Liver (tissue), 10 donors: ENCODE results near the gene ZNF232. TPM values are rescaled to one million over a fixed set of nuclear protein-coding genes. Genes with fewer than 3 reads are reported as not detected.

Experiments used
- DNase-seq: peaks from one replicate; pipeline ENCODE4 v3.0.0-alpha.2; 2017; ENCODE audit warnings: low spot score
- H3K27ac ChIP-seq, 2 donors: one replicate each; pipeline ENCODE4 v1.7.0; 2013; ENCODE audit warnings: inconsistent platforms in 2 of 2, low read length in 2 of 2, control low read depth in 1 of 2, low read depth in 1 of 2, mild to moderate bottlenecking in 1 of 2
- H3K27me3 ChIP-seq, 4 donors: one replicate each; pipeline versions ENCODE4 v1.6.1 to v1.7.0; 2013; ENCODE audit warnings: low read length in 3 of 4, inconsistent platforms in 1 of 4, mild to moderate bottlenecking in 1 of 4, moderate library complexity in 1 of 4; ENCODE audit not compliant: control insufficient read depth in 4 of 4, insufficient read depth in 4 of 4
- H3K36me3 ChIP-seq, 4 donors: one replicate each; pipeline versions ENCODE4 v1.6.1 to v1.7.0; 2013; ENCODE audit warnings: low read length in 3 of 4, mild to moderate bottlenecking in 3 of 4, low read depth in 1 of 4, moderate library complexity in 1 of 4; ENCODE audit not compliant: control insufficient read depth in 4 of 4, insufficient read depth in 3 of 4
- H3K4me1 ChIP-seq, 4 donors: one replicate each; pipeline versions ENCODE4 v1.6.1 to v1.7.0; 2013; ENCODE audit warnings: low read length in 3 of 4, mild to moderate bottlenecking in 3 of 4, moderate library complexity in 1 of 4; ENCODE audit not compliant: control insufficient read depth in 4 of 4, insufficient read depth in 4 of 4
- H3K4me3 ChIP-seq, 3 donors: one replicate each; pipeline versions ENCODE4 v1.6.1 to v1.7.0; 2013; ENCODE audit warnings: low read length in 3 of 3, control low read depth in 1 of 3, low read depth in 1 of 3, mild to moderate bottlenecking in 1 of 3
- H3K9ac ChIP-seq, 2 donors: one replicate each; pipeline ENCODE4 v1.7.0; 2013; ENCODE audit warnings: low read length in 2 of 2, mild to moderate bottlenecking in 2 of 2, moderate library complexity in 2 of 2, control low read depth in 1 of 2, low read depth in 1 of 2
- H3K9me3 ChIP-seq, 4 donors: one replicate each; pipeline versions ENCODE4 v1.6.1 to v1.7.0; 2013; ENCODE audit warnings: low read length in 3 of 4; ENCODE audit not compliant: control insufficient read depth in 4 of 4
- FOXA2 ChIP-seq: IDR thresholded peaks from 2 replicates; pipeline ENCODE4 v1.6.1; 2016; ENCODE audit warnings: antibody characterized with exemption
- HNF4A ChIP-seq, 2 donors: conservative IDR thresholded peaks; 2 replicates each; pipeline ENCODE4 v1.6.1; 2016; ENCODE audit warnings: antibody characterized with exemption in 2 of 2, mild to moderate bottlenecking in 2 of 2
- NR2F2 ChIP-seq: IDR thresholded peaks from 2 replicates; pipeline ENCODE4 v1.6.1; 2016; ENCODE audit warnings: antibody characterized with exemption
- YY1 ChIP-seq: IDR thresholded peaks from 2 replicates; pipeline ENCODE4 v1.6.1; 2016; ENCODE audit warnings: antibody characterized with exemption, mild to moderate bottlenecking
- WGBS: extraction: QIAGEN DNeasy Blood & Tissue Kit; methylation state at CpG from one replicate; pipeline ENCODE4 v1.1.7; 2013; 5-methylcytosine and 5-hydroxymethylcytosine counted together
- polyA plus RNA-seq, 2 donors: library from polyadenylated mRNA; stranded (reverse) in 1 of 2; unstranded in 1 of 2; fragments of 200-250 nt in 1 of 2; fragments of >200 nt in 1 of 2; fragmentation: Nextera tagmentation in 1 of 2; extraction: Ambion mirVana in 1 of 2; gene quantifications; one replicate each; pipeline versions ENCODE4 v1.2.1 to v1.2.3, GENCODE V29; 2013 to 2015
- small RNA-seq: library from RNA; depleted of rRNA; stranded (forward); fragments of <200 nt; gene quantifications from one replicate; pipeline ENCODE3, GENCODE V24; 2014
- total RNA-seq, 2 donors: library from RNA; depleted of rRNA; stranded (reverse); fragments of >200 nt; gene quantifications; one replicate each; pipeline ENCODE4 v1.2.3, GENCODE V29; 2014
- TF ChIP-seq, protein P1 (sequence below): IDR thresholded peaks from 2 replicates; pipeline ENCODE4 v1.6.1; 2016; ENCODE audit warnings: antibody characterized with exemption
- donor health status: healthy.
- donor health status: healthy.
- donor health status: healthy.
- donor health status: healthy.
- donor health status: healthy.

Gene ZNF232
- total and polyA plus RNA-seq, 4 donors, result 2.5 to 4.0 (median 3.0) TPM

DNA sequence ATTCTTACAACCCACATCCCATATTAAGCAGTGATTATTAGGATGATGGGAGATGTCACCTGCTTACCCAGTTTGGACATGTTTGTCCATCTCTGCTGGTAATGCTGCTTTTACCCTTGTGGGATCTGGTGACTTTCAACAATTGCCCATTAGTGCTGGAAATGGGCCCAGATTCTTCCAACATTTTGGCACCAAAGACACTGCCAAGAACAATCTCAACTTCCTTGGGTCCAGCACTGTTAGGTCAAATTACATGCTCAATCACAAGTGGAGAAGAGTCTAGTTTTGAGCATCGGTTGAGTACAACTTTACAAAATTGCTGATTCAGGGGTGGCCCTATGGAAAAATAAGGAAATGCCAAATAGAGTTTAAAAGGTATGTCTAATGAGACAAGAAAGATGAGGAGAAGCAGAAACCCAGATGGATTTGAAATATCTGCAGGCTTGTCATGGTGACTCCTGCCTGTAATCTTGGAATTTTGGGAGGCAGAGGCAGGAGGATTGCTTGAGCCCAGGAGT is 46.4 kb downstream of the ZNF232 start:
- DNase-seq, result no peak
- Histone ChIP-seq H3K4me3 (no peak overlapping the region), H3K27ac (no peak overlapping the region), H3K36me3 (no peaks in the 10 kb centered on the region), H3K9ac (no peak overlapping the region), H3K27me3 (no peaks in the 10 kb centered on the region), H3K9me3 (no peaks in the 10 kb centered on the region), H3K4me1 (no peaks in the 10 kb centered on the region)
- TF ChIP-seq FOXA2 (no peak), NR2F2 (no peak), HNF4A (conservative IDR thresholded peaks at IDR 0.05) (no peak), YY1 (no peak)
- TF ChIP-seq, protein P1, sequence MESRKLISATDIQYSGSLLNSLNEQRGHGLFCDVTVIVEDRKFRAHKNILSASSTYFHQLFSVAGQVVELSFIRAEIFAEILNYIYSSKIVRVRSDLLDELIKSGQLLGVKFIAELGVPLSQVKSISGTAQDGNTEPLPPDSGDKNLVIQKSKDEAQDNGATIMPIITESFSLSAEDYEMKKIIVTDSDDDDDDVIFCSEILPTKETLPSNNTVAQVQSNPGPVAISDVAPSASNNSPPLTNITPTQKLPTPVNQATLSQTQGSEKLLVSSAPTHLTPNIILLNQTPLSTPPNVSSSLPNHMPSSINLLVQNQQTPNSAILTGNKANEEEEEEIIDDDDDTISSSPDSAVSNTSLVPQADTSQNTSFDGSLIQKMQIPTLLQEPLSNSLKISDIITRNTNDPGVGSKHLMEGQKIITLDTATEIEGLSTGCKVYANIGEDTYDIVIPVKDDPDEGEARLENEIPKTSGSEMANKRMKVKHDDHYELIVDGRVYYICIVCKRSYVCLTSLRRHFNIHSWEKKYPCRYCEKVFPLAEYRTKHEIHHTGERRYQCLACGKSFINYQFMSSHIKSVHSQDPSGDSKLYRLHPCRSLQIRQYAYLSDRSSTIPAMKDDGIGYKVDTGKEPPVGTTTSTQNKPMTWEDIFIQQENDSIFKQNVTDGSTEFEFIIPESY, result no peak
- 44% methylated on average over 1 of the region's 1 CpG for WGBS

Small RNA genes lying within 50 kb of the gene (small RNA-seq; reads per million reads assigned to genes)
- not detected for gene AC012146.4

Other genes starting within 250 kb of the ZNF232 start
- 1 to 10 TPM; 1.1 to 2.3 TPM for gene C17orf107, start 212.3 kb downstream of the ZNF232 start, total RNA-seq
- gene C17orf107, start 212.3 kb downstream of the ZNF232 start, polyA plus RNA-seq, result 1 to 10 TPM in 1 of 2 donors, under 1 TPM in 1; 0.19 to 5.9 TPM
- under 1 TPM; 0.19 to 0.84 TPM for gene CHRNE, start 208.8 kb downstream of the ZNF232 start, total RNA-seq
- gene CHRNE, start 208.8 kb downstream of the ZNF232 start, polyA plus RNA-seq, result 1 to 10 TPM in 1 of 2 donors, under 1 TPM in 1; 0.47 to 3.1 TPM
- 1 to 10 TPM in 1 of 2 donors, not detected in 1; 2.3 TPM for gene GP1BA, start 179.6 kb downstream of the ZNF232 start, total RNA-seq
- gene GP1BA, start 179.6 kb downstream of the ZNF232 start, polyA plus RNA-seq, result under 1 TPM; 0.03 to 0.18 TPM
- 10 to 100 TPM; 28.5 to 40.7 TPM for gene SLC25A11, start 171.8 kb downstream of the ZNF232 start, total RNA-seq
- gene SLC25A11, start 171.8 kb downstream of the ZNF232 start, polyA plus RNA-seq, result 10 to 100 TPM; 51.3 to 54.1 TPM
- 10 to 100 TPM; 15.9 to 23.4 TPM for gene RNF167, start 171.6 kb downstream of the ZNF232 start, total RNA-seq
- gene RNF167, start 171.6 kb downstream of the ZNF232 start, polyA plus RNA-seq, result 10 to 100 TPM; 25.4 to 72.6 TPM
- gene PFN1, start 163.3 kb downstream of the ZNF232 start, total RNA-seq, result 100 to 1,000 TPM; 150 to 672 TPM
- gene PFN1, start 163.3 kb downstream of the ZNF232 start, polyA plus RNA-seq, result 100 to 1,000 TPM; 568 to 592 TPM
- 10 to 100 TPM; 26.3 to 27.5 TPM for gene ENO3, start 160.8 kb downstream of the ZNF232 start, total RNA-seq
- 100 to 1,000 TPM in 1 of 2 donors, 10 to 100 TPM in 1; 34.1 to 117 TPM for gene ENO3, start 160.8 kb downstream of the ZNF232 start, polyA plus RNA-seq
- 10 to 100 TPM; 18.6 to 19.8 TPM for gene SPAG7, start 144.1 kb downstream of the ZNF232 start, total RNA-seq
- 10 to 100 TPM; 32.1 to 66.3 TPM for gene SPAG7, start 144.1 kb downstream of the ZNF232 start, polyA plus RNA-seq
- gene CAMTA2, start 124.2 kb downstream of the ZNF232 start, total RNA-seq, result 1 to 10 TPM; 7.8 to 9.6 TPM
- gene CAMTA2, start 124.2 kb downstream of the ZNF232 start, polyA plus RNA-seq, result 10 to 100 TPM; 14.3 to 17.6 TPM
- under 1 TPM; 0.28 to 0.42 TPM for gene INCA1, start 114.4 kb downstream of the ZNF232 start, total RNA-seq
- gene INCA1, start 114.4 kb downstream of the ZNF232 start, polyA plus RNA-seq, result under 1 TPM; 0.68 to 0.75 TPM
- gene KIF1C, start 113.9 kb downstream of the ZNF232 start, total RNA-seq, result 10 to 100 TPM; 19.7 to 62.2 TPM
- 10 to 100 TPM; 10.4 to 53.8 TPM for gene KIF1C, start 113.9 kb downstream of the ZNF232 start, polyA plus RNA-seq
- gene SLC52A1, start 76.5 kb downstream of the ZNF232 start, total RNA-seq, result under 1 TPM in 1 of 2 donors, not detected in 1; 0.28 TPM
- gene SLC52A1, start 76.5 kb downstream of the ZNF232 start, polyA plus RNA-seq, result under 1 TPM; 0.08 to 0.11 TPM
- gene ZFP3, start 33.4 kb downstream of the ZNF232 start, total RNA-seq, result 1 to 10 TPM; 1.6 TPM
- gene ZFP3, start 33.4 kb downstream of the ZNF232 start, polyA plus RNA-seq, result under 1 TPM; 0.46 to 0.56 TPM
- gene USP6, start 4.2 kb upstream of the ZNF232 start, total RNA-seq, result under 1 TPM; under 0.01 to 0.05 TPM
- under 1 TPM in 1 of 2 donors, not detected in 1; 0.18 TPM for gene USP6, start 4.2 kb upstream of the ZNF232 start, polyA plus RNA-seq
- gene ZNF594, start 80.0 kb upstream of the ZNF232 start, total RNA-seq, result 1 to 10 TPM; 6.7 to 7.4 TPM
- 1 to 10 TPM in 1 of 2 donors, under 1 TPM in 1; 0.76 to 1.5 TPM for gene ZNF594, start 80.0 kb upstream of the ZNF232 start, polyA plus RNA-seq
- gene SCIMP, start 123.0 kb upstream of the ZNF232 start, total RNA-seq, result 1 to 10 TPM; 3.9 to 5.7 TPM
- 1 to 10 TPM; 3.0 TPM for gene SCIMP, start 123.0 kb upstream of the ZNF232 start, polyA plus RNA-seq
- 10 to 100 TPM; 21.5 to 26.6 TPM for gene RABEP1, start 170.4 kb upstream of the ZNF232 start, total RNA-seq
- 10 to 100 TPM; 13.3 to 19.7 TPM for gene RABEP1, start 170.4 kb upstream of the ZNF232 start, polyA plus RNA-seq